A673 (cell line): ENCODE results near the gene MRRF. TPM values are rescaled to one million over a fixed set of nuclear protein-coding genes. Genes with fewer than 3 reads are reported as not detected.
A peak's percentile ranks its signal among the peaks of the same experiment; 100 is the strongest.

Source experiments
- BruUV-seq: library from RNA; stranded (reverse); fragments of 400-500 nt; replicated peaks from 2 replicates; lab custom pipeline; 2021; lab: Mats Ljungman, UMichigan
- CTCF ChIA-PET: fragments of 300-600 bp; sonication (Branson Sonifier 250); formaldehyde crosslinking; loops from one replicate; lab custom pipeline; 2022; ENCODE audit warnings: antibody characterized with exemption; lab: Charles Lee
- POLR2A ChIA-PET: fragments of 300-600 bp; sonication (Branson Sonifier 250); formaldehyde crosslinking; loops from one replicate; lab custom pipeline; 2022; ENCODE audit warnings: antibody characterized with exemption; ENCODE audit not compliant: low non-redundant PET; lab: Charles Lee
- DNase-seq: peaks from one replicate; pipeline ENCODE4 v3.0.0-alpha.2; 2015; ENCODE audit warnings: low spot score
- H3K27ac ChIP-seq: fragments of 200-600 bp; sonication (generic); 2 replicates; pipeline ENCODE4 v1.5.1; 2016; ENCODE audit warnings: mixed run types, low read depth, mild to moderate bottlenecking, mixed read lengths, antibody characterized with exemption, low read length; ENCODE audit not compliant: poor library complexity, severe bottlenecking
- H3K27me3 ChIP-seq: fragments of 200-600 bp; sonication (generic); replicated peaks from 2 replicates; pipeline ENCODE4 v1.6.1; 2017; ENCODE audit warnings: mixed run types, low read depth, mild to moderate bottlenecking, mixed read lengths, antibody characterized with exemption, low read length; ENCODE audit not compliant: insufficient read depth, poor library complexity
- H3K36me3 ChIP-seq: fragments of 200-600 bp; sonication (generic); 2 replicates; pipeline ENCODE4 v1.6.1; 2016; ENCODE audit warnings: mixed run types, mild to moderate bottlenecking, mixed read lengths, antibody characterized with exemption, low read length; ENCODE audit not compliant: insufficient read depth, poor library complexity, severe bottlenecking
- H3K4me1 ChIP-seq: fragments of 200-600 bp; sonication (generic); 2 replicates; pipeline ENCODE4 v1.6.1; 2017; ENCODE audit warnings: mixed run types, mild to moderate bottlenecking, mixed read lengths, antibody characterized with exemption, low read length; ENCODE audit not compliant: insufficient read depth, poor library complexity, severe bottlenecking
- H3K4me3 ChIP-seq: fragments of 200-600 bp; sonication (generic); 2 replicates; pipeline ENCODE4 v1.5.1; 2016; ENCODE audit warnings: low read depth, mixed run types, mild to moderate bottlenecking, mixed read lengths, low read length; ENCODE audit not compliant: poor library complexity, severe bottlenecking
- H3K9me3 ChIP-seq: fragments of 200-600 bp; sonication (generic); 2 replicates; pipeline ENCODE4 v1.6.1; 2016; ENCODE audit warnings: mixed run types, low read depth, mild to moderate bottlenecking, mixed read lengths, antibody characterized with exemption, low read length; ENCODE audit not compliant: poor library complexity, severe bottlenecking
- EZH2 ChIP-seq: fragments of 200-600 bp; sonication (generic); IDR thresholded peaks from 2 replicates; pipeline ENCODE4 v1.6.1; 2017; ENCODE audit warnings: borderline replicate concordance, low read depth, mild to moderate bottlenecking, mixed read lengths, antibody characterized with exemption, low read length; ENCODE audit not compliant: poor library complexity, severe bottlenecking
- intact Hi-C: fragments of 100-400 bp; cut with micrococcal nuclease; formaldehyde crosslinking; loops from one replicate; pipeline ENCODE4 v1.10.0; 2022; ENCODE audit not compliant: unreplicated experiment
- total RNA-seq: library from RNA; stranded (reverse); gene quantifications from 2 replicates; pipeline ENCODE4 v1.2.3, GENCODE V29; 2021
- TF ChIP-seq, protein P1 (sequence below): fragments of 300-800, 200-600 bp; sonication (generic); conservative IDR thresholded peaks from 2 replicates; pipeline ENCODE4 v1.5.1; 2017; ENCODE audit warnings: low read depth, mild to moderate bottlenecking, antibody characterized with exemption, low read length, moderate library complexity, mixed read lengths

The MRRF gene
- total RNA-seq, 1 experiment from 2014 or later: 44.9 TPM

DNA sequence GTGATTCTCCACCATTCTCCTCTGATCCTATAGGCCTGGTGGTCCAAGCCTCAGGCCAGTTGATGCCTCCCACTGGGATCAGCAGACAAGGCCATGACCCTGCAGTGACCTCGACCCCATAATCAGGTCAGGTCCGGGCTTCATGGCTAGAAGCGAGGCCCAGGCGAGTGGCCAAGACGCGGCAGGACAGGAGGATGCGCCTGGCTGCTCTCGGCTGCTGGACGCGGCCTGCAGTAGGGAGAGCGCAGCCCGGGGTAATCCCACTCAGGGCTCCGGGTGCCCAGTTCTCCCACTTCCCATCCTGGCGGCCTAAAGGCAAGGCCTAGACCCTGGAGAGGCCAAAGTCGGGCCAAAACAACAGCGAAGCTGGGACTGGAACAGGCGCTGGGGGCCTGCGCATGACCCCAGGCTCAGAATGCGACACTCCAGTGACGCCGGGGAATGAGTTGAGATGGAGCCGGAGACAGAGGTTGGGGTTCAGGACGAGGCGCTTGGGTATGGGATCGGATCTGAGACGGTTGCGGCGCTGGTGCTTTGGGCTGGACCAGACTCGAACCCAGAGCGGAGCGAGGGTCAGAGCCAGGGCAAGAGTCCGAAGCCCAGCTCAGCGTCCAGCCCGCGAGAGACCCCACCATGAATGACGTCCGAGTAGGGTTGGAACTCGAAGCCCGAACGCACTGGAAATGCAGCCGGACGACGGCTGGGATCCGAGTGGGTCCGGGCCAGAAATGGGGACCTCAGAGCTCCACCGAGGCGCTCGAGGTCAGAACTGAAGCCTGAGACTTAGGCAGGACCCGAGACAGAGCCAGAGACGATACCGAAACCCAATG is 39.2 kb upstream of the MRRF start:
- BruUV-seq: no TSS peak
- Histone ChIP-seq H3K27ac (no peak overlapping the region), H3K27me3 (peaks cover 99% of the 10 kb centered on the region), H3K36me3 (no peaks in the 10 kb centered on the region), H3K9me3 (no peaks in the 10 kb centered on the region), H3K4me1 (no peaks in the 10 kb centered on the region), H3K4me3 (no peak overlapping the region)
- CTCF ChIA-PET: no interaction called here
- no peak for DNase-seq
- TF ChIP-seq, protein P1, sequence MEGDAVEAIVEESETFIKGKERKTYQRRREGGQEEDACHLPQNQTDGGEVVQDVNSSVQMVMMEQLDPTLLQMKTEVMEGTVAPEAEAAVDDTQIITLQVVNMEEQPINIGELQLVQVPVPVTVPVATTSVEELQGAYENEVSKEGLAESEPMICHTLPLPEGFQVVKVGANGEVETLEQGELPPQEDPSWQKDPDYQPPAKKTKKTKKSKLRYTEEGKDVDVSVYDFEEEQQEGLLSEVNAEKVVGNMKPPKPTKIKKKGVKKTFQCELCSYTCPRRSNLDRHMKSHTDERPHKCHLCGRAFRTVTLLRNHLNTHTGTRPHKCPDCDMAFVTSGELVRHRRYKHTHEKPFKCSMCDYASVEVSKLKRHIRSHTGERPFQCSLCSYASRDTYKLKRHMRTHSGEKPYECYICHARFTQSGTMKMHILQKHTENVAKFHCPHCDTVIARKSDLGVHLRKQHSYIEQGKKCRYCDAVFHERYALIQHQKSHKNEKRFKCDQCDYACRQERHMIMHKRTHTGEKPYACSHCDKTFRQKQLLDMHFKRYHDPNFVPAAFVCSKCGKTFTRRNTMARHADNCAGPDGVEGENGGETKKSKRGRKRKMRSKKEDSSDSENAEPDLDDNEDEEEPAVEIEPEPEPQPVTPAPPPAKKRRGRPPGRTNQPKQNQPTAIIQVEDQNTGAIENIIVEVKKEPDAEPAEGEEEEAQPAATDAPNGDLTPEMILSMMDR: no peak
- no peak for TF ChIP-seq EZH2
- intact Hi-C loops: no loop called here
- POLR2A ChIA-PET: no interaction called here

DNA sequence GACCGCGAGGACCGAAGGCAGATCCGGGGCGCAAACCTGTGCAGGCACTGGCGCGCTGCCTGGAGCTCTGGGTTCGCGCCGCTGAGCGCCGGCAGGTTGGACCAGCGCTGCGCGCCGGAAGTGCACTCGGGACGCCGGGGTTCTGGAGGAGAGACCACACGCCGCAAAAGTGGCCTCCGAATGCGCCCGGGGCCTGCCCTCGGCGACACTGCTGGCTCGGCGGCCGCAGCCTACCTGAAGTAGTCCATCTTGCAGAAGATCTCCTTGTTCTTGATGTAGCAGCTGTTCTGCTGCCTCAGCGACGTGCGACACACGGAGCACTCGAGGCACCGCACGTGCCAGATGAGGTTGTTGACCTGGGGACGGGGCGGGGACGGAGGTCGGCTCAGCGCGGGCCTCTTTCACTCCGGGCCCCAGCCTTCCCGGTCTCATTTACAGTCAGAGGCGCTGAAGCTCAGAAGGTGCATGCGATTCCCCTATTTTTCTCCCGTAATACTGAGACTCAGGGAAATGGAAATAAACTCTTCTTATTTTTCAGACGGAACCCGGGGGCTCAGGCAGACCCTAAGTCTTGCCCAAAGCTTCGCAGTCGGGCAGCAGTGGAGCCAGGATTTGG is 38.4 kb upstream of the MRRF start:
- BruUV-seq: no TSS peak
- ChIA-PET POLR2A (no interaction called here), CTCF (no interaction called here)
- Histone ChIP-seq H3K9me3 (no peaks in the 10 kb centered on the region), H3K36me3 (no peaks in the 10 kb centered on the region), H3K27ac (no peak overlapping the region), H3K4me1 (no peaks in the 10 kb centered on the region), H3K4me3 (no peak overlapping the region), H3K27me3 (peaks cover 99% of the 10 kb centered on the region)
- DNase-seq: no peak
- intact Hi-C loops: no loop called here
- TF ChIP-seq, protein P1: no peak
- peak; percentile 98 for TF ChIP-seq EZH2

DNA sequence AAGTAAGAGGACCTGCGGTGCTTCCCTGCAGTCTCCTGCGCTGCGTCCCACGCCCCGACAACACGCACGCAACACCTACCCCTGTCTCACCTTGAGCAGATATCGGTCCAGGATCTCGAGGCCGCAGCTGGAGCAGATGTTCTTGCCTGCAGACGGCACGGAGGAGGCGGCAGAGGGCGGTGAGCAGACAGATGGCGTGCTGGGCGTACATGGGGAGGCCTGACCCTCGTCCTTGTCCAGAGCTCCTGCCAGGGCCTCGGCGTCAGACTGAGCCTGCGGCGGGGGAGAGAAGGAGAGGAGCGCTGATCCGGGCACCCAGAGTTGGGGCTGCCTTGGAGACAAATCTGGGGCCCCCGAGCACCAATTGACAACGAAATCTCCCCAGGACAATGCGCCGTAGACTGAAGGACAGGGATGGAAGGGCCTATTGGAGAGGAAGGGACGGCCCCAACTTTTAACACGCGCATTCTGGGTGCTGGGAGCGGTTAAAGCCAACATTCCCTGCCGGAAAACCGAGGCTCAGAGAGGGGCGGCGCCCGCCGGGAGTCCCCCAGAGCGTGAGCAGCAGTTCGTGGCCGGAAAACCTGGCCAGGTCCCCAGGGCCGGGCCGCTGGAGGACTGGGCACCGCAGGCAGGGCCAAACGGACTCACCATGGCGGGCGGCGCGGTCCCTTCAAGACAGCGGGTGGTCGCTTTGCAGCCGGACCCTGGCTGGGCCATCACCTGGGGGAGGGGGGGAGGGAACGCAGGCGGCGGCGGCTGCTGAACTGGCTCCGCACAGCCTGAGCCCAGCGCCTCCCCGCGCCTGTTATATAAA is 37.7 kb upstream of the MRRF start:
- H3K4me3 ChIP-seq: no peak overlapping the region

More for the DNA sequence above, 37.7 kb upstream of the MRRF start:
- intact Hi-C loops: no loop called here
- ChIA-PET CTCF (no interaction called here), POLR2A (no interaction called here)
- no TSS peak for BruUV-seq
- no peaks in the 10 kb centered on the region for H3K36me3 ChIP-seq
- H3K4me1 ChIP-seq: no peaks in the 10 kb centered on the region
- H3K27ac ChIP-seq: no peak overlapping the region
- no peak for DNase-seq
- no peaks in the 10 kb centered on the region for H3K9me3 ChIP-seq
- peaks cover 99% of the 10 kb centered on the region for H3K27me3 ChIP-seq
- TF ChIP-seq, protein P1: no peak
- peak; percentile 40 for TF ChIP-seq EZH2
